ENCODE results near the gene CTIF. TPM values are rescaled to one million over a fixed set of nuclear protein-coding genes. Genes with fewer than 3 reads are reported as not detected.

CTIF gene
- polyA plus RNA-seq, 1 donor from 2014 or later = 50.2 TPM

DNA sequence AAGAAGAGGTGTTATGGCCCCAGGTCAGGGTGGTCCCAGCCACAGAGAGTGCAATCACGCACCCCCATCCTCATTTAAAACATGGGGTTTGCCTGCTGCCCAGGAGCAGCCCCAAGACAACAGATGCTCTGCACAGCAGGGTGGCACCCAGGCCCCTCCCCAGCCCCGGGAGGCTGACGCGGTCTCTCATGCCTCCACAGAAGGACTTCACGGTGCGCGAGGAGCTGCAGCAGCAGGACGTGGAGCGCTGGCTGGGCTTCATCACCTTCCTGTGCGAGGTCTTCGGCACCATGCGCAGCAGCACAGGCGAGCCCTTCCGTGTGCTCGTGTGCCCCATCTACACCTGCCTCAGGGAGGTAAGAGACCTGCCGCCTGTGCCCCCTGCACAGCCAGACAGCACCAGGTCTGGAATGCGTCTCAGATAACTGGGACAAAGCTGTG lies 278.2 kb downstream of the CTIF start:
- Histone ChIP-seq H3K4me3 (ENCODE audit: low read length) (no peak overlapping the region), H3K27me3 (ENCODE audit: insufficient read depth, low read depth, low read length) (no peaks in the 10 kb centered on the region), H3K36me3 (ENCODE audit: insufficient read depth, low read length) (peaks cover 10% of the 10 kb centered on the region), H3K9me2 (ENCODE audit: insufficient read depth, low read length) (no peaks in the 10 kb centered on the region), H3F3A (ENCODE audit: insufficient read depth, low read length, poor library complexity, severe bottlenecking) (no peaks in the 10 kb centered on the region), H3K9ac (ENCODE audit: low read length) (no peak overlapping the region), H3K4me2 (ENCODE audit: low read length) (no peak overlapping the region), H3K27ac (ENCODE audit: low read length) (no peak overlapping the region), H4K20me1 (ENCODE audit: insufficient read depth) (no peaks in the 10 kb centered on the region), H3K9me3 (ENCODE audit: low read length) (no peaks in the 10 kb centered on the region), H3K79me2 (replicated peaks; ENCODE audit: insufficient read depth, low read length) (no peaks in the 10 kb centered on the region), H2AFZ (ENCODE audit: low read depth, low read length) (no peak overlapping the region)
- TF ChIP-seq SMC3 (conservative IDR thresholded peaks at IDR 0.05; ENCODE audit: poor library complexity) = no peak
- TF ChIP-seq, protein P1, sequence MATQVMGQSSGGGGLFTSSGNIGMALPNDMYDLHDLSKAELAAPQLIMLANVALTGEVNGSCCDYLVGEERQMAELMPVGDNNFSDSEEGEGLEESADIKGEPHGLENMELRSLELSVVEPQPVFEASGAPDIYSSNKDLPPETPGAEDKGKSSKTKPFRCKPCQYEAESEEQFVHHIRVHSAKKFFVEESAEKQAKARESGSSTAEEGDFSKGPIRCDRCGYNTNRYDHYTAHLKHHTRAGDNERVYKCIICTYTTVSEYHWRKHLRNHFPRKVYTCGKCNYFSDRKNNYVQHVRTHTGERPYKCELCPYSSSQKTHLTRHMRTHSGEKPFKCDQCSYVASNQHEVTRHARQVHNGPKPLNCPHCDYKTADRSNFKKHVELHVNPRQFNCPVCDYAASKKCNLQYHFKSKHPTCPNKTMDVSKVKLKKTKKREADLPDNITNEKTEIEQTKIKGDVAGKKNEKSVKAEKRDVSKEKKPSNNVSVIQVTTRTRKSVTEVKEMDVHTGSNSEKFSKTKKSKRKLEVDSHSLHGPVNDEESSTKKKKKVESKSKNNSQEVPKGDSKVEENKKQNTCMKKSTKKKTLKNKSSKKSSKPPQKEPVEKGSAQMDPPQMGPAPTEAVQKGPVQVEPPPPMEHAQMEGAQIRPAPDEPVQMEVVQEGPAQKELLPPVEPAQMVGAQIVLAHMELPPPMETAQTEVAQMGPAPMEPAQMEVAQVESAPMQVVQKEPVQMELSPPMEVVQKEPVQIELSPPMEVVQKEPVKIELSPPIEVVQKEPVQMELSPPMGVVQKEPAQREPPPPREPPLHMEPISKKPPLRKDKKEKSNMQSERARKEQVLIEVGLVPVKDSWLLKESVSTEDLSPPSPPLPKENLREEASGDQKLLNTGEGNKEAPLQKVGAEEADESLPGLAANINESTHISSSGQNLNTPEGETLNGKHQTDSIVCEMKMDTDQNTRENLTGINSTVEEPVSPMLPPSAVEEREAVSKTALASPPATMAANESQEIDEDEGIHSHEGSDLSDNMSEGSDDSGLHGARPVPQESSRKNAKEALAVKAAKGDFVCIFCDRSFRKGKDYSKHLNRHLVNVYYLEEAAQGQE (IDR thresholded peaks at IDR 0.05; ENCODE audit: borderline replicate concordance) = no peak
- no peak for TF ChIP-seq EP300 (conservative IDR thresholded peaks at IDR 0.05; ENCODE audit: poor library complexity, severe bottlenecking)
- no peak for TF ChIP-seq TAF1 (IDR thresholded peaks at IDR 0.05; ENCODE audit: low read depth)
- TF ChIP-seq, protein P2, sequence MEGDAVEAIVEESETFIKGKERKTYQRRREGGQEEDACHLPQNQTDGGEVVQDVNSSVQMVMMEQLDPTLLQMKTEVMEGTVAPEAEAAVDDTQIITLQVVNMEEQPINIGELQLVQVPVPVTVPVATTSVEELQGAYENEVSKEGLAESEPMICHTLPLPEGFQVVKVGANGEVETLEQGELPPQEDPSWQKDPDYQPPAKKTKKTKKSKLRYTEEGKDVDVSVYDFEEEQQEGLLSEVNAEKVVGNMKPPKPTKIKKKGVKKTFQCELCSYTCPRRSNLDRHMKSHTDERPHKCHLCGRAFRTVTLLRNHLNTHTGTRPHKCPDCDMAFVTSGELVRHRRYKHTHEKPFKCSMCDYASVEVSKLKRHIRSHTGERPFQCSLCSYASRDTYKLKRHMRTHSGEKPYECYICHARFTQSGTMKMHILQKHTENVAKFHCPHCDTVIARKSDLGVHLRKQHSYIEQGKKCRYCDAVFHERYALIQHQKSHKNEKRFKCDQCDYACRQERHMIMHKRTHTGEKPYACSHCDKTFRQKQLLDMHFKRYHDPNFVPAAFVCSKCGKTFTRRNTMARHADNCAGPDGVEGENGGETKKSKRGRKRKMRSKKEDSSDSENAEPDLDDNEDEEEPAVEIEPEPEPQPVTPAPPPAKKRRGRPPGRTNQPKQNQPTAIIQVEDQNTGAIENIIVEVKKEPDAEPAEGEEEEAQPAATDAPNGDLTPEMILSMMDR (IDR thresholded peaks at IDR 0.05; ENCODE audit: poor library complexity, severe bottlenecking) = no peak
- no peak for TF ChIP-seq POLR2AphosphoS5 (IDR thresholded peaks at IDR 0.05)
- TF ChIP-seq RAD21 (conservative IDR thresholded peaks at IDR 0.05) = no peak
- TF ChIP-seq EZH2 (IDR thresholded peaks at IDR 0.05; ENCODE audit: borderline replicate concordance, insufficient read depth, low read length, poor library complexity, severe bottlenecking) = no peak
- no peak for TF ChIP-seq MXI1 (conservative IDR thresholded peaks at IDR 0.05; ENCODE audit: poor library complexity, severe bottlenecking)

DNA sequence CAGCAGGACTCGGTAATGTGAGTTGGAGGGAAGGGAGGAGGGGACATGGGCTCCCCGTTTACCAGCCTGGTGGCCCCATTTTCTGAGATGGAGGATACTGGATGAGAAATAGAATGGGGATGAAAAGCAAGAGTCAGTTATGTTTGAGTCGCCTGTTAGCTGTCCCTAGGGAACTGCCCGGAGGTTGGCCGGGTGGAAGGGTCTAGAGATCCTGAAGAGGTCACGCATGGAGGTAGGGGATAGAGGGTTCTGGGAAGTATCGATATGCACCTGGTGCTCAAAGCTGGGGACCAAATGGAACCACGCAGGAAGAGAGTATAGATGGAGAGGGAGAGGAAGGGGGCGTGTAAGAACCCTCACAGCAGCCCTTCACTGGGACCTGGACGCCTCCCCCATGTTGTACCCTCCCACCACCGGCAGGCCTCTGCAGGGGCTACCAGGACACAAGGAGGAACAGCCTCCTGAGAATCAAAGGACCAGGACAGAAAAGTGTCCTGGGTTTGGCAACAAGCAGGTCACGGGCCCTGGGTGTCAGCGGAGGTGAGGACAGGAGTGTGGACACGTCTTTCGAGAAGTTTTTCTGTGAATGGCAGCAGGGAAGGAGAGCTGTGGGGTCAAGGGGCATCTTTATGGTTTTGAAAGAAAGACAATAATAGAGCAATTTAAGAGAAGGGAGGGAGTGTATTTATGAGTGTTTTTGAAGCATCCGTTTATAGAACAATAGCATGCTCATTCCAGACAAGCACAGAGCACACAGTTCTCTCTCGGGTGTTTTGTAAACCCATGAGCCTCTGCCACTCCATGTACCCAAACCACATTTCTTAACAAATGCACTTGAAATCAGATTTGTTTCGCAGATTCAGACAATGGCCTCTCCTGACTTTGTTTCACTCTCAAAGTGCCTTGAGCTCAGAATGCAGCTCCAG lies 279.8 kb downstream of the CTIF start:
- no peak for TF ChIP-seq EZH2 (IDR thresholded peaks at IDR 0.05; ENCODE audit: borderline replicate concordance, insufficient read depth, low read length, poor library complexity, severe bottlenecking)
- TF ChIP-seq POLR2AphosphoS5 (IDR thresholded peaks at IDR 0.05) = no peak
- TF ChIP-seq, protein P2 (IDR thresholded peaks at IDR 0.05; ENCODE audit: poor library complexity, severe bottlenecking) = no peak
- Histone ChIP-seq H3F3A (ENCODE audit: insufficient read depth, low read length, poor library complexity, severe bottlenecking) (no peaks in the 10 kb centered on the region), H3K36me3 (ENCODE audit: insufficient read depth, low read length) (peaks cover 10% of the 10 kb centered on the region), H3K9ac (ENCODE audit: low read length) (no peak overlapping the region), H2AFZ (ENCODE audit: low read depth, low read length) (no peak overlapping the region), H3K79me2 (replicated peaks; ENCODE audit: insufficient read depth, low read length) (no peaks in the 10 kb centered on the region), H3K9me2 (ENCODE audit: insufficient read depth, low read length) (no peaks in the 10 kb centered on the region), H3K27me3 (ENCODE audit: insufficient read depth, low read depth, low read length) (no peaks in the 10 kb centered on the region), H4K20me1 (ENCODE audit: insufficient read depth) (no peaks in the 10 kb centered on the region), H3K9me3 (ENCODE audit: low read length) (no peaks in the 10 kb centered on the region), H3K27ac (ENCODE audit: low read length) (no peak overlapping the region), H3K4me3 (ENCODE audit: low read length) (no peak overlapping the region), H3K4me2 (ENCODE audit: low read length) (no peak overlapping the region)

Data from neural cell (in vitro differentiated cells).